Mesothelial cell of epicardium (in vitro differentiated cells): ENCODE results near the gene SLC39A1. TPM values are rescaled to one million over a fixed set of nuclear protein-coding genes. Genes with fewer than 3 reads are reported as not detected.

ENCODE experiments used
- DNase-seq, 2 experiments: peaks; one replicate each; pipeline ENCODE4 v3.0.0; 2021; ENCODE audit warnings: low spot score in 2 of 2; ENCODE audit not compliant: unreplicated experiment in 2 of 2
- H3K27ac Mint-ChIP-seq: 2 replicates; pipeline ENCODE4 v1.8.0; 2021; ENCODE audit warnings: mixed read lengths
- H3K27me3 Mint-ChIP-seq: 2 replicates; pipeline ENCODE4 v1.8.0; 2021; ENCODE audit warnings: low read depth, mixed read lengths
- H3K36me3 Mint-ChIP-seq: 2 replicates; pipeline ENCODE4 v1.8.0; 2021; ENCODE audit warnings: mixed read lengths
- H3K4me1 Mint-ChIP-seq: 2 replicates; pipeline ENCODE4 v1.8.0; 2021; ENCODE audit warnings: mixed read lengths
- H3K4me3 Mint-ChIP-seq: 2 replicates; pipeline ENCODE4 v1.8.0; 2021; ENCODE audit warnings: mild to moderate bottlenecking, moderate library complexity, mixed read lengths
- H3K9me3 Mint-ChIP-seq: 2 replicates; pipeline ENCODE4 v1.8.0; 2021; ENCODE audit warnings: mixed read lengths
- total RNA-seq: library from RNA; stranded (reverse); gene quantifications from 3 replicates; pipeline ENCODE4 v1.2.1, GENCODE V29; 2021
- TF ChIP-seq, protein P1 (sequence below): fragments of 200-600 bp; sonication (generic); IDR thresholded peaks from one replicate; pipeline ENCODE4 v1.5.0; 2021; ENCODE audit warnings: antibody characterized with exemption; ENCODE audit not compliant: unreplicated experiment

SLC39A1 gene
- total RNA-seq, 1 donor from 2014 or later, result 73.3 TPM

DNA sequence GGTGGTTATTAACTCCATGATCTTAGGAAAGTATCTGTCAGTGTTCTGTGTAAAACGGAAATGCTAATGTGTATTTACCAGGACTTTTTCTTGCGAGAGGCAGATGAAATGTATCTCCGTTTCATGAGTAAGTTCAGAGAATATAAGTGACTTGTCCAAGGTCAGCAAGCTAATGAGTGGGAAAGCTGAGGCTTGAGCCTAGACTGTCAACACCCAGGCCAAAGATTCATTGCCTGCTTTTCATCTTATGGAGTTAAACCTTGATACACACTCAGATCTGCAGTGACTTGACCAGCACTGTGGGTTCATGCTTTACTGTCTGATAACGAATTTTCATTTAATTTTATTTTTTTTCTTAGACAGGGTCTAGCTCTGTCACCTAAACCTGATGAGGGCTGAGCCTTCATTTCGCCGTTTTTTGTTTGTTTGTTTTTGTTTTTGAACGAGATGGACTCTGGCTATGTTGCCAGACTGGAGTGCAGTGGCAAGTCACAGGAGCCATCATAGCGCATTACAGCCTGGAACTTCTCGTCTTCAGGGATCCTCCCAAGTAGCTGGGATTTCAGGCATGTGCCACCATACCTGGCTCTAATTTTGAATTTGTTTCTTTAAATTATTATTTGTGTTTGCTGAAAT lies 15.1 kb upstream of the SLC39A1 start:
- Mint-ChIP-seq H3K4me3 (peak overlapping the region; percentile 97), H3K4me1 (peaks cover 28% of the 10 kb centered on the region), H3K36me3 (peaks cover 17% of the 10 kb centered on the region), H3K27ac (peak overlapping the region; percentile 97), H3K27me3 (no peaks in the 10 kb centered on the region), H3K9me3 (no peaks in the 10 kb centered on the region)
- DNase-seq, result no peak
- TF ChIP-seq, protein P1, sequence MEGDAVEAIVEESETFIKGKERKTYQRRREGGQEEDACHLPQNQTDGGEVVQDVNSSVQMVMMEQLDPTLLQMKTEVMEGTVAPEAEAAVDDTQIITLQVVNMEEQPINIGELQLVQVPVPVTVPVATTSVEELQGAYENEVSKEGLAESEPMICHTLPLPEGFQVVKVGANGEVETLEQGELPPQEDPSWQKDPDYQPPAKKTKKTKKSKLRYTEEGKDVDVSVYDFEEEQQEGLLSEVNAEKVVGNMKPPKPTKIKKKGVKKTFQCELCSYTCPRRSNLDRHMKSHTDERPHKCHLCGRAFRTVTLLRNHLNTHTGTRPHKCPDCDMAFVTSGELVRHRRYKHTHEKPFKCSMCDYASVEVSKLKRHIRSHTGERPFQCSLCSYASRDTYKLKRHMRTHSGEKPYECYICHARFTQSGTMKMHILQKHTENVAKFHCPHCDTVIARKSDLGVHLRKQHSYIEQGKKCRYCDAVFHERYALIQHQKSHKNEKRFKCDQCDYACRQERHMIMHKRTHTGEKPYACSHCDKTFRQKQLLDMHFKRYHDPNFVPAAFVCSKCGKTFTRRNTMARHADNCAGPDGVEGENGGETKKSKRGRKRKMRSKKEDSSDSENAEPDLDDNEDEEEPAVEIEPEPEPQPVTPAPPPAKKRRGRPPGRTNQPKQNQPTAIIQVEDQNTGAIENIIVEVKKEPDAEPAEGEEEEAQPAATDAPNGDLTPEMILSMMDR, result no peak

GRCh38 chr1:153977250-153978240 lies 14.2 kb upstream of the SLC39A1 start, which contains the start of gene JTB:
Gene JTB (minus strand): TSS chr1:153977674. CDS start chr1:153977252, 422 bp downstream.
- H3K36me3 Mint-ChIP-seq, result peaks cover 13% of the 10 kb centered on the region
- peak within 1 kb of the TSS; percentile 97 for H3K4me3 Mint-ChIP-seq
- DNase-seq, result peak; percentile 63 to 82
- no peaks in the 10 kb centered on the region for H3K27me3 Mint-ChIP-seq
- peak within 1 kb of the TSS; percentile 97 for H3K27ac Mint-ChIP-seq
- no peaks in the 10 kb centered on the region for H3K9me3 Mint-ChIP-seq
- TF ChIP-seq, protein P1, result no peak
- peaks cover 28% of the 10 kb centered on the region for H3K4me1 Mint-ChIP-seq

GRCh38 chr1:153976819-153977249 lies 13.5 kb upstream of the SLC39A1 start:
- TF ChIP-seq, protein P1, result no peak
- peak in 1 of 2 experiments; percentile 42 for DNase-seq
- H3K9me3 Mint-ChIP-seq, result no peaks in the 10 kb centered on the region
- no peaks in the 10 kb centered on the region for H3K27me3 Mint-ChIP-seq
- H3K27ac Mint-ChIP-seq, result peak overlapping the region; percentile 96
- H3K4me1 Mint-ChIP-seq, result peaks cover 28% of the 10 kb centered on the region
- H3K36me3 Mint-ChIP-seq, result peaks cover 10% of the 10 kb centered on the region
- H3K4me3 Mint-ChIP-seq, result peak overlapping the region; percentile 97

- Mint-ChIP-seq H3K36me3 (peaks cover 10% of the 10 kb centered on the region), H3K4me1 (peaks cover 30% of the 10 kb centered on the region), H3K27ac (no peak overlapping the region), H3K9me3 (no peaks in the 10 kb centered on the region), H3K4me3 (no peak overlapping the region), H3K27me3 (no peaks in the 10 kb centered on the region)
- no peak for DNase-seq
- TF ChIP-seq, protein P1, result no peak
Observed at GRCh38 chr1:153973525-153973924, 10.2 kb upstream of the SLC39A1 start.

GRCh38 chr1:153973071-153973470 lies 9.7 kb upstream of the SLC39A1 start:
- peaks cover 29% of the 10 kb centered on the region for H3K4me1 Mint-ChIP-seq

More at GRCh38 chr1:153973071-153973470, 9.7 kb upstream of the SLC39A1 start:
- no peaks in the 10 kb centered on the region for H3K9me3 Mint-ChIP-seq
- peaks cover 10% of the 10 kb centered on the region for H3K36me3 Mint-ChIP-seq
- H3K27me3 Mint-ChIP-seq, result no peaks in the 10 kb centered on the region
- TF ChIP-seq, protein P1, result no peak
- no peak overlapping the region for H3K27ac Mint-ChIP-seq
- DNase-seq, result no peak
- no peak overlapping the region for H3K4me3 Mint-ChIP-seq
